GM21576 (cell line): ENCODE results near the gene MBOAT1.
"Not testable (repeated sequence)": the region's sequence is repeated elsewhere in the genome, so short reads cannot be mapped to it uniquely, and the experiment has no call there.

ENCODE experiments used
- ATAC-seq: cut with Tn5 transposase; IDR thresholded peaks from one replicate; pipeline ENCODE4 v1.9.1; 2021; ENCODE audit warnings: mild to moderate bottlenecking, moderate library complexity; ENCODE audit not compliant: unreplicated experiment

MBOAT1 gene, protein sequence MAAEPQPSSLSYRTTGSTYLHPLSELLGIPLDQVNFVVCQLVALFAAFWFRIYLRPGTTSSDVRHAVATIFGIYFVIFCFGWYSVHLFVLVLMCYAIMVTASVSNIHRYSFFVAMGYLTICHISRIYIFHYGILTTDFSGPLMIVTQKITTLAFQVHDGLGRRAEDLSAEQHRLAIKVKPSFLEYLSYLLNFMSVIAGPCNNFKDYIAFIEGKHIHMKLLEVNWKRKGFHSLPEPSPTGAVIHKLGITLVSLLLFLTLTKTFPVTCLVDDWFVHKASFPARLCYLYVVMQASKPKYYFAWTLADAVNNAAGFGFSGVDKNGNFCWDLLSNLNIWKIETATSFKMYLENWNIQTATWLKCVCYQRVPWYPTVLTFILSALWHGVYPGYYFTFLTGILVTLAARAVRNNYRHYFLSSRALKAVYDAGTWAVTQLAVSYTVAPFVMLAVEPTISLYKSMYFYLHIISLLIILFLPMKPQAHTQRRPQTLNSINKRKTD

DNA sequence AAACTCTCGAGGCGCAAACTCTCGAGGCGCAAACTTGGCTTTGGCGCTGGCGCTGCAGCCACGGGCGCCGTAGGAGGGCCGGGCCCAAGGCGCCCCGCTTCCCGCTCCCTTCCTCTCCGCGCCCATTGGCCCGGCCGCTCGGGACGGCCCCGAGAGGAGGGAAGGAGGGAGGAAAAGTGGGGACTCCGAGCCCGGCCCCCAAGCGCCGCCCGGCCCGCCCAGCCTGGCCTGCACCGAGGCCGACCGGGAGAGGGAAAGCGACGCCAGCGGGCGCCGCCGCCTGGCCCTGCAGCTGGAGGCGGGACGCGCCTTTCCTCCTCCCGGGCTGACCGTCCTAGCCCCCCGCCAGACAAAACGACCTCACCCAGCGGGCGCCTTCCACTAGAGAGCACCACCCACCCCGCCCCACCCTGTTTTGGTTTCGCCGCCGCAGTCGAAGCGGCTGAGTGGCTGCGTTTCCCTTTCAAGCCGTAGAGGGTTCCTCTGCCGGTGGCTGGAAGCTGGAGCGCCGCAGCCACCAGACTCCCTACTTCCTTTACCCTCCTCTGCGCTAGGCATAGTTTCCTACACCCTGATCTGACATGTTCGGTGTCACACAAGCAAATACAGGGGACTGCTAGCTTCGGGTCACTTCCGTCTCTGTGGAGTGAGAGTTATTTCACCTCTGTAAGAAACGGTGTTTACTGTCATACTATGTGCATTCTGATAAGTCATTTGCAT, at the start of gene MBOAT1:
TSS of gene MBOAT1 (minus strand) at position 78 of the 720 bp plus-strand sequence. CDS start 235 bp downstream, outside the sequence.
- peak; percentile 76 for ATAC-seq

DNA sequence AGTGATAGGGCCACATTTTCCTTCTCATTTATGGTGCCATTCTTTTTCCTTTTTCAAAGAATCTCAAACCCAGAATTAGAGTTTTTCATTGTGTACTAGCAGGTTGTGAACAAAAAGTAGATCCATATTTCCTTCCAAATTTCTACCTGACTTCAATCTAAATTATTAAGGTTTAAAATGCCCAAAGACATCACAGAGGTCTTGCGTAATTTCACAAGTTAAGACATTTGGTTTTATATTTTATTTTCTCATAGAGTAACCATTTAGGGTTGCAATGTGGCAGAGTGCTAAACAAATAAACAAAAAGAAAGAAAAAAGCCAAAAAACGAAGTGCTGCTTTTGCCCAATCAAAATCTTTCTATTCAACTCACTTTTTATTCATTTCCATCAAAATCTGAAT, 49.4 kb upstream of the MBOAT1 start:
- no peak for ATAC-seq

DNA sequence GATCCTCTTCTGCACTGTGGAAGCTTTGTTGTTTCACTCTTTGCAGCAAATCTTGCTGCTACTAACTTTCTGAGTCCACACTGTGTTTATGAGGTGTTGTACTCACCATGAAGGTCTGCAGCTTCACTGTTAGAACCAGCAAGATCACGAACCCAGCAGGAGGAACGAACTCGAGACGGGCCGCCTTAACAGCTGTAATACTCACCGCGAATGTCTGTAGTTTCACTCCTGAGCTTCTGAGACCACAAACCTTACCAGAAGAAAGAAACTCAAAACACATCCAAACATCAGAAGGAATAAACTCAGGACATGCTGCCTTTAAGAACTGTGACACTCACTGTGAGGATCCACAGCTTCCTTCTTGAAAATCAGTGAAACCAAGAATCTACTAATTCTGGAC, 48.1 kb upstream of the MBOAT1 start:
- ATAC-seq = no peak

DNA sequence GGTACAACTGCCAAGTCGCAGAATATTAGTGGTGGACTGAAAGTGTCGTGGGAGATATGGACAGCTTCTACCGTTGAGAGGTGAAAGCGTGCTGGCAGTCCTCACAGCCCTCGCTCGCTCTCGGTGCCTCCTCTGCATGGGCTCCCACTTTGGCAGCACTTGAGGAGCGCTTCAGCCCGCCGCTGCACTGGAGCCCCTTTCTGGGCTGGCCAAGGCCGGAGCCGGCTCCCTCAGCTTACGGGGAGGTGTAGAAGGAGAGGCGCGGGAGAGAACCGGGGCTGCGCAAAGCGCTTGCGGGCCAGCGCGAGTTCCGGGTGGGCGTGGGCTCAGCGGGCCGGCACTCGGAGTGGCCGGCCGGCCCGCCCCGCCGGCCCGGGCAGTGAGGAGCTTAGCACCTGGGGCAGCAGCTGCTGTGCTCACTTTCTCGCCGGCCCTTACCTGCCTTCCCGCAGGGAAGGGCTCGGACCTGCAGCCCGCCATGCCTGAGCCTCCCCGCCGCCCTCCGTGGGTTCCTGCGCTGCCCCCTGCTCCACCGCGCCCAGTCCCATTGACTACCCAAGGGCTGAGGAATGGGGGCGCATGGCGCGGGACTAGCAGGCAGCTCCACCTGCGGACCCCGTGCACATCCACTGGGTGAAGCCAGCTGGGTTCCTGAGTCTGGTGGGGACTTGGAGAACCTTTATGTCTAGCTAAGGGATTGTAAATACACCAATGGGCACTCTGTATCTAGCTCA, 47.2 kb upstream of the MBOAT1 start:
- ATAC-seq = no peak

DNA sequence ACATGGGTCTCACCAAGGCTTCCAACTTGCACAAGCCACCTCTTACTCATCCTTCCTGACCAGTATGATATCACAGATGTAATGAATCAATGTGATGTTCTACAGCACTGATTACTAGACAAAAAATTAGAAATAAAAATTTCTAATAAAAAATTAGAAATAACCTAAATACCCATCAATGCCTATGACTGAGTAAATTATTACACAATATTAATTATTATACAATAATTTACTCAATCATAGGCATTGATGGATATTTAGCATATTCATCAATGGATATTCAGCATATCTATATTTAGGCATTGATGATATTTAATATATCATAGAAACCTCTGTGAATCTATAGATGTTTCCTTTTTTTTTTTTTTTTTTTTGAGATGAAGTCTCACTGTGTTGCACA, 43.2 kb upstream of the MBOAT1 start:
- no peak for ATAC-seq

DNA sequence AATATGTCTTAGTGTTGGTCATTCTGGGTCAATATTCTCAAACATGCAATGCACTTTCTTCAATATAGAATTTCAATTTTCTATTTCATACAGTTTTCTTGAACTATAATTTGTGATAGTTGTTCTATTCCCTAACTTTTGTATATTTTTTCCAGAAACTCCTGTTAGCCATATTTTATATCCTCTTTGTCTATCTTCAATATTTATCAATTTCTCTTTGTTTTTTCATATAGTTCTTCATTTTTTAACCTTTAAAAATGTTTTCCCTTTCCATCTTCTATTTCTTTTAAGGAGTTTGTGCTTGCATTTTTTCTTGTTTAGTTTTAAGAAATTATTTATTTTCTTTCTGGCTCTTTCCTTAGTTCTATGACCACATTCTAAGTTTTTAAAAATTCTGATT, 42.0 kb upstream of the MBOAT1 start:
- no peak for ATAC-seq

DNA sequence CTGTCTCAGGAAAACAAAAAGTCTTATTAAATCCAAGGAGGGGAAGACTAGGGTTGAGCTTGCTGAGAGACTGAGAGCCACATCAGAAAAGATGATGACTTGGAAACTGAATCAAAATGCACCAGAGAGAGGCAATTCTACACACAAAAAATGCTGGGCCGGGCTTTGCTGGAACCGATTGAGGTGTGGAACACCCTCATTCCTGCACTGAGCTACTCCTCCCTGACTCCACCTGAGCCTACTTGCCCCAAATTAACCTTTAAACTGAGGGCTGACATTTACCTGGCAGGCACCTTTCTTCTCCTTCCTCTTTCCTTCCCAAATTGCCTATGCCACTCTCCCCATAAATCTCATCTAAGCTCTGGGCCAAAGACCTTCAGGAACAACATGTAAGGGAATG, 40.8 kb upstream of the MBOAT1 start:
- no peak for ATAC-seq

DNA sequence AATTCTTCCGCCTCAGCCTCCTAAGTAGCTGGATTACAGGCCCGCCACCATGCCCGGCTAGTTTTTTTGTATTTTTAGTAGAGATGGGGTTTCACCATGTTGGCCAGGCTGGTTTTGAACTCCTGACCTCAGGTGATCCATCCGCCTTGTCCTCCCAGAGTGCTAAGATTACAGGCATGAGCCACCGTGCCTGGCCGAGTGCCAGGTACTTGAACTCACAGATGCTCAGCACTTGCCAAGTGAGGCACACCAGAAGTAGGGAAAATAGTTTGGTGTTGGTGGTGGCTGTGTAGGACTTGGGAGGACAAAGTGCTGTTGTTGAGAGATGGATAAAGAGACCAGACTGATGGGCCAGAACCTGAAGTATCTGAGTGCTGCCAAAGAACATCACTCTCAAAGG, 40.0 kb upstream of the MBOAT1 start:
- no peak for ATAC-seq

DNA sequence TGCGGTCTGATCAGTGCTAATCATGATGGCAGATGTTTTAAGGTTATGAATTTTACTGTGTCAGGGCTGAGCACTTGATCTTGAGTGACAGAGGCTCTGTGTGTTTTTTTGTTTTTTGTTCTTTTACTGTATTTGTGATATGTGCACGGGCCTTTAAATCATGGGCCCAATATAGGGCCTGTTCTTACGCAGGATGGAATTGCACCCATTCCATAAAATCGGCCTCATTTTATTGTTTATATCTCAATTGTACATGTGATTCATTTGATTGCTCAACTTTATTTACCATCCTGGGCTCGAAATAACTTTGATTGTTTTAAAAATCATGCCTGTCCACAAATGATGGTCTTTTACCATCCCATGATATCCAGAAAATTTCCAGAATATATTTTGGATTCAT, 39.3 kb upstream of the MBOAT1 start:
- ATAC-seq = no peak

DNA sequence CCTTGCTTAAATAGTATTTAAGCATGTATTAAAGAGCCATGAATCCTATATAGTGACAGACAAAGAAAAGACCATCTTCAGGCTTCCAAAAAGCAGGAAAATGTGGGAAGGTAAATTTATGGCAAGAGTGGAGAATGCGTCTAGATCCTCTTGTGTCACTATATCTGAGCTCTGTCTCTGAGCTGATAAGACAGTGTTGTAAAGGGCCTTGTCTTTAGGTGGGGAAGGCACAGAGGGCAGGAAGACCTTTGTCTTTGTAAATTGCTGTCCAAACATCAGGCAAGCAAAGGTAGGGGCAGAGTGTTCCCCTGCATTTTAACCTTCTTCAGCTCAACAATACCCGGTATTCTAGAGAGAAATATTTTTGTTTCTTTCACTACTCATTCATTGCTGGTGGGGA, 33.9 kb upstream of the MBOAT1 start:
- ATAC-seq = no peak

DNA sequence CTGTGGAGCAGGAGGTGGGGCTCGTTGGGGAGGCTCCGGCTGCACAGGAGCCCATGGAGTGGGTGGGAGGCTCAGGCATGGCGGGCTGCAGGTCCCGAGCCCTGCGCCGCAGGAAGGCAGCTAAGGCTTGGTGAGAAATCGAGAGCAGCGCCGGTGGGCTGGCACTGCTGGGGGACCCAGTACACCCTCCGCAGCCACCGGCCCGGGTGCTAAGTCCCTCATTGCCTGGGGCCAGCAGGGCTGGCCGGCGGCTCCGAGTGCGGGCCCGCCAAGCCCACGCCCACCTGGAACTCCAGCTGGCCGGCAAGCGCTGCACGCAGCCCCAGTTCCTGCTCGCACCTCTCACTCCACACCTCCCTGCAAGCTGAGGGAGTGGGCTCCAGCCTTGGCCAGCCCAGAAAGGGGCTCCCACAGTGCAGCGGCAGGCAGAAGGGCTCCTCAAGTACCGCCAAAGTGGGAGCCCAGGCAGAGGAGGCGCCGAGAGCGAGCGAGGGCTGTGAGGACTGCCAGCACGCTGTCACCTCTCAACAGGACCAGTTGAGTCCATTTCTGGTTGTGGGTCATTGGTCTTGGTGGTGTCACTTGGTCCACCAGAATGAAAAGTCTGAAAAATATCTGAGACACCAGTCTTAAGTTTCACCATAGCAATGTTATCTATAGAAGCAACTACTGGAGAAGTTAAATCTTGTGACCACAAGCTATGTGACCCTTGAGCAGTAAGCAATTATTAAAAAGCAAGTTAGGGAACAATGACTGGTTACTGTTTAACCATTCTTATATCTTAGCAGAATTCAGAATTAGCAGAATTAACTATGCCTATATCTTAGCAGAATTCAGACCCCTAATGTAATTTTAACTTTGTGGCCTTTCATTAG, 32.8 kb upstream of the MBOAT1 start:
- ATAC-seq = not testable (repeated sequence)

DNA sequence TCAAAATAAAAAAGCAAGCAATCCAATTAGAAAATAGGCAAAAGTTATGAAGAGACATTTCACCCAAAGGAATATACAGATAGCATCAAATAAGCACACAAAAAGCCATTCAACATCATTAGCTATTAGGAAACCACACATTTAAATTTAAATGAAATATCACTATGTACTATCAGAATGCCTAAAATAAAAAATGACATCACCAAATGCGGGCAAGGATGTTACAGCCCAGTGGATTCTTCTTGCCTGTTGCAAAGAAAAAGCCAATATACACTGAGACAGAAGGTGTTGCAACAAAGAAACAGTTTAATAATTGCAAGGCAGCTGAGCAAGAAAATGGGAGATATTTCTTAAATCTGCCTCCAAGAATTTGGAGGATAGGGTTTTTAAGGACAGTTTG, 31.0 kb upstream of the MBOAT1 start:
- no peak for ATAC-seq

DNA sequence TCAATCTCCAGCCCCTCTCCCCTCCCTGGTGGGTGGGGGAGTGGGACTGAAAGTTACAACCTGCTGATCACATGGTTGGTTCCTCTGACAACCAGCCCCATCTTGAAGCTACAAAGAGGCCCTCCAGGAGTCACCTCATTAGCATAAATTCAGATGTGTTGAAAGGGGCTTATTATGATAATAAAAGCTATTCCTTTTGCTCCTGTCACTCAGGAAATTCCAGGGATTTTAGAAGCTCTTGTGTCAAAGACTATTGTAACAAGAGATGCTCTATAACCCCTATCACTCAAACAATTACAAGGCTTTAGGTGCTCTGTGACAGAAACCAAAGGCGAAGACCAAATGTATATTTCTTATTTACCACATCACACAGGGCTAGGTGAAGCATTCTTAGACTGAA, 30.1 kb upstream of the MBOAT1 start:
- no peak for ATAC-seq

DNA sequence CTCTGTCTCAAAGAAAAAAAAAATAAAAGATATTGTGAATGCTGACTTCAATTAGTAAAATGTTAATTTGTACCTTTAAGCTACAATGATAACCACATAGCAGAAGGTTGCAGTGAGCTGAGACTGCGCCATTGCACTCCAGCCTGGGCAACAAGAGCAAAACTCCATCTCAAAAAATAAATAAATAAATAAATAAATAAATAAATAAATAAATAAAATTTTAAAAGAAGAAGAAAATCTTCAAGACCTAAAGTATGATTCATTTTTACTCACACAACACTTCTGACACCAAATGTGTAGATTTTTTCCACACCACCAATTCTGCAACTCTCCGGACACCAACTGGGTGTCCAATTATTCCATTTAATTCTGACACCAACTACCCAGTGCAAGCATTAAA, 28.8 kb upstream of the MBOAT1 start:
- no peak for ATAC-seq

DNA sequence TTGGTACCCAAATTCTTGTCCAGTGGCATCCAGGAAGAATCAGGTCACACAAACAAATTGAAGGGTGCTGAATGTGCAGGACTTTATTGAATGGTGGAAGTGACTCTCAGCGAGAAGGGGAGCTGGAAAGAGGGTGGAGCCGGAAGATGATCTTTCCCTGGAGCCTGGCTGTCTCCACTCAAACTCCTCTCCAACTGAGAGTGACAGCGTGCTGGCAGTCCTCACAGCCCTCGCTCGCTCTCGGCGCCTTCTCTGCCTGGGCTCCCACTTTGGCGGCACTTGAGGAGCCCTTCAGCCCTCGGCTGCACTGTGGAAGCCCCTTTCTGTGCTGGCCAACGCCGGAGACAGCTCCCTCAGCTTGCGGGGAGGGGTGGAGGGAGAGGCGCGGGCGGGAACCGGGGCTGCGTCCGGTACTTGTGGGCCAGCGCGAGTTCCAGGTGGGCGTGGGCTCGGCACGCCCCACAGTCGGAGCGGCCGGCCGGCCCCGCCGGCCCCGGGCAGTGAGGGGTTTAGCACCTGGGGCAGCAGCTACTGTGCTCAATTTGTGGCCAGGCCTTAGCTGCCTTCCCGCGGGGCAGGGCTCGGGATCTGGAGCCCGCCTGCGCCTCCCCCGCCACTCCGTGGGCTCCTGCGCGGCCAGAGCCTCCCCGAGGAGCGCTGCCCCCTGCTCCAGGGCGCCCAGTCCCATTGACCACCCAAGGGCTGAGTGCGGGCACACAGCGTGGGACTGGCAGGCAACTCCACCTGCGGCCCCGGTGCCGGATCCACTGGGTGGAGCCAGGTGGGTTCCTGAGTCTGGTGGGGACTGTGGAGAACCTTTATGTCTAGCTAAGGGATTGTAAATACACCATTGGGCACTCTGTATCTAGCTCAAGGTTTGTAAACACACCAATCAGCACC, 26.7 kb upstream of the MBOAT1 start:
- ATAC-seq = no peak

DNA sequence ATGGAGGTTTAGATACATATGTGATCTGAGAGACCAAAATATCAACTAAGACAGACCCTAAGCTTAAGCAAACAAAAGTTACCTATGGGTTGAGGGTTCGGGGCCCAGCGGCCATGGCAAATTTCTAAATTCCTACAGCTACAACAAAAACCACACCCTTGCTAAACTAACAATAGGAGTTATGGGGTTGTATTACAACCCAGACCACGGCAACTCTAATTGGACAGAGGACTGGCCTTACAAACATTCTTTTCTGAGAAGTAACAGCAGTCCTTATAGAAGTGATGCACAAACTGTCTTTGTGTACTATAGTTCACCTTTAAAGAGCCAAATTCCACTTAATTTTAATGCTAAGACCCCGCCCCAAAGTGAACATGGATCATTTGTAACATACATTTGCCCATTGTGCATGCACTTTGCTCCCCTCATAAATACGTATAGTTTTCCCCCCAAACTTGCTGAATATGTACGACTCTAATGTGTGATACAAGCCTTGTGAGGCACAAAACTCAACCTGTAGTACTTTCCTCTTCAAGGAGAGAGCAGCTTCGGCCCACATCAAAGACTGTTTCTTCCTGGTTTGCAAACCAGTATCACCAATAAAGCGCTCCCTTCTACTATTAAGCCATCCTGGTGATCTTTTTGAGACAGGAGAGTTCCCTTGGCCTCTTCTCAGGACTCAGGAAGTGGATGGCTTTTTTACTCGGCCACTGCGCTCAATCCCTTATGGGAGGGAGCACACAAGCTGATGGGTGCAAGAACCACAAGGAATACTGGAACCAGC, 25.6 kb upstream of the MBOAT1 start:
- no peak for ATAC-seq

DNA sequence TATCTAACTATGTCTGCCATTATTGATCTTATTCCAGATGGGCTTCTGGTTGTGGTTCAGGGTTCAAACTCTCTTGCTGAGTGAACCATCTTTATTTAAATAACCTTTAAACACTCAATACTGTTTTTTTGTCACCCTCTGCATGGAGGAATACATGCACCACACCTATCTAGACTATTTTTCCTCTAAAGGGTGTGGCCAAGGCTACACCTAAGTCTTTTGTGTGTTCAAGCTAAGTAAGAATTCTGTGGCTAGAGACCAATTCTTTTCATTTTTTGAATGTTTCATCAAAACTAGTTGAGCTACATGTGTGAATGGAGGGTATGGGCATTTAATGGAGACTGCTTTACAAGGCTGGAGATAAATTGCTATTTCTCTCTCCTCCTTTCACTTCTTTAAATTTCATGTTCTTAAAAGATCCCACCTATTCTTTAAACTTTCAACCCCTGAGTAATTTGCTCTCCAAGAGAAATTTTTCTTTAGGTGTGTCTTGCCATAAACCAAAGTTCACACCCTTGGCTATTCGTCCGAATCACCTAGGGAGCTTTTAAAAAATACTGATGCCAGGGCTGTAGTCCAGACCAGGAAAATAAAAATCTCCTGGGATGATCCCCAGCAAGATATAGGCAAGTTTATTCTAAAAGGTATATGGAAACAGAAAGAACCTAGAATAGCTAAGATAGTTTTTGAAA, 24.8 kb upstream of the MBOAT1 start:
- ATAC-seq = no peak

DNA sequence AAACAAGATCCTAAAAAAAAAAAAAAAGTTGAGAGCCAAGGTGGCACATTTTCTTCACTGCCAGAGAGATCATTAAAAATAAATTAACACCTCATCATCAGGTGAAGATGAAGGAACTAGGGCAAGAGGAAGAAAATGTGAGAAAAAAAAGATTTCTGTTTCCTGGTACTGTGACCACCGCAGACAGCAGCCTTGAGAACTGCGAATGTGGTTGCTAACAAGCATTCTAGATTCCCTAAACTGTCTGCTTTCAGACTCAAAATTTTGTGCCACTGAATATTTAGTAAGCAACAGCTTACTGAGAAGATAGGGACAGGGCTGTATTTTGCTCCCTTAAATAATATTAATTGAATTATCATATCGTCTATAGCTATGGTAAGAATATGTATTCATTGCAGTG, 24.1 kb upstream of the MBOAT1 start:
- no peak for ATAC-seq
